ENCODE measurements around the gene INPPL1.

The INPPL1 gene

GRCh38 chr11:72241291-72241781, 16.8 kb downstream of the INPPL1 start:
- Histone ChIP-seq H3K9ac (no peak overlapping the region), H3K36me3 (peaks cover 27% of the 10 kb centered on the region), H4K20me1 (peaks cover 50% of the 10 kb centered on the region), H3K4me1 (peaks cover 35% of the 10 kb centered on the region), H3K4me2 (no peak overlapping the region), H3K27ac (no peak overlapping the region), H3K4me3 (no peak overlapping the region), H3K27me3 (peaks cover 92% of the 10 kb centered on the region), H3K9me3 (peaks cover 33% of the 10 kb centered on the region)
- TF ChIP-seq Cebpa-rat (IDR thresholded peaks at IDR 0.05): no peak

GRCh38 chr11:72242141-72242540, 17.6 kb downstream of the INPPL1 start:
- Histone ChIP-seq H3K4me2 (no peak overlapping the region), H3K4me1 (peaks cover 33% of the 10 kb centered on the region), H3K9me3 (peaks cover 33% of the 10 kb centered on the region), H3K36me3 (peaks cover 19% of the 10 kb centered on the region), H3K9ac (no peak overlapping the region), H3K27me3 (peaks cover 100% of the 10 kb centered on the region), H3K27ac (no peak overlapping the region), H3K4me3 (no peak overlapping the region), H4K20me1 (peaks cover 42% of the 10 kb centered on the region)
- TF ChIP-seq Cebpa-rat (IDR thresholded peaks at IDR 0.05): no peak

- peaks cover 30% of the 10 kb centered on the region for H4K20me1 ChIP-seq
- H3K9ac ChIP-seq: no peak overlapping the region
- no peak overlapping the region for H3K4me3 ChIP-seq
- H3K36me3 ChIP-seq: peaks cover 6% of the 10 kb centered on the region
- peaks cover 33% of the 10 kb centered on the region for H3K9me3 ChIP-seq
- TF ChIP-seq Cebpa-rat (IDR thresholded peaks at IDR 0.05): no peak
- peaks cover 25% of the 10 kb centered on the region for H3K4me1 ChIP-seq
- peaks cover 95% of the 10 kb centered on the region for H3K27me3 ChIP-seq
- H3K4me2 ChIP-seq: no peak overlapping the region
- no peak overlapping the region for H3K27ac ChIP-seq
Measured at GRCh38 chr11:72243173-72244059, 18.8 kb downstream of the INPPL1 start.

- no peak for TF ChIP-seq Cebpa-rat (IDR thresholded peaks at IDR 0.05)
Measured at GRCh38 chr11:72244060-72244360, 19.4 kb downstream of the INPPL1 start, which contains the start of gene PHOX2A. Gene PHOX2A (minus strand): TSS chr11:72244176. CDS start chr11:72244004, 172 bp downstream.

GRCh38 chr11:72244361-72245262, 20.0 kb downstream of the INPPL1 start:
- H3K4me3 ChIP-seq: no peak overlapping the region
- peaks cover 33% of the 10 kb centered on the region for H3K9me3 ChIP-seq
- H3K27me3 ChIP-seq: peaks cover 83% of the 10 kb centered on the region

More at GRCh38 chr11:72244060-72244360, 19.4 kb downstream of the INPPL1 start, which contains the start of gene PHOX2A:
- peaks cover 89% of the 10 kb centered on the region for H3K27me3 ChIP-seq
- peaks cover 33% of the 10 kb centered on the region for H3K9me3 ChIP-seq
- peaks cover 19% of the 10 kb centered on the region for H3K4me1 ChIP-seq
- H3K9ac ChIP-seq: no peak within 1 kb of the TSS
- H4K20me1 ChIP-seq: peaks cover 24% of the 10 kb centered on the region
- no peak within 1 kb of the TSS for H3K4me2 ChIP-seq
- no peak within 1 kb of the TSS for H3K27ac ChIP-seq
- no peak within 1 kb of the TSS for H3K4me3 ChIP-seq
- no peaks in the 10 kb centered on the region for H3K36me3 ChIP-seq

GRCh38 chr11:72245263-72245816, 20.8 kb downstream of the INPPL1 start:
- peaks cover 33% of the 10 kb centered on the region for H3K9me3 ChIP-seq
- no peaks in the 10 kb centered on the region for H3K36me3 ChIP-seq
- peaks cover 76% of the 10 kb centered on the region for H3K27me3 ChIP-seq
- no peak for TF ChIP-seq Cebpa-rat (IDR thresholded peaks at IDR 0.05)
- H3K4me1 ChIP-seq: peaks cover 6% of the 10 kb centered on the region
- H3K4me2 ChIP-seq: no peak overlapping the region
- peaks cover 10% of the 10 kb centered on the region for H4K20me1 ChIP-seq
- no peak overlapping the region for H3K9ac ChIP-seq
- no peak overlapping the region for H3K27ac ChIP-seq
- no peak overlapping the region for H3K4me3 ChIP-seq

More at GRCh38 chr11:72244361-72245262, 20.0 kb downstream of the INPPL1 start:
- Histone ChIP-seq H3K4me2 (no peak overlapping the region), H3K27ac (no peak overlapping the region), H4K20me1 (peaks cover 18% of the 10 kb centered on the region), H3K4me1 (peaks cover 13% of the 10 kb centered on the region), H3K9ac (no peak overlapping the region), H3K36me3 (no peaks in the 10 kb centered on the region)
- TF ChIP-seq Cebpa-rat (IDR thresholded peaks at IDR 0.05): no peak

GRCh38 chr11:72247584-72247983, 23.0 kb downstream of the INPPL1 start:
- no peaks in the 10 kb centered on the region for H3K4me1 ChIP-seq

GRCh38 chr11:72249961-72250360, 25.4 kb downstream of the INPPL1 start:
- no peak overlapping the region for H3K4me2 ChIP-seq
- H3K9ac ChIP-seq: no peak overlapping the region
- no peak overlapping the region for H3K4me3 ChIP-seq
- no peak overlapping the region for H3K27ac ChIP-seq
- H3K4me1 ChIP-seq: no peaks in the 10 kb centered on the region
- peaks cover 4% of the 10 kb centered on the region; the same call in 1 of the 2 replicates for H4K20me1 ChIP-seq
- peaks cover 4% of the 10 kb centered on the region; the same call in 1 of the 2 replicates for H3K9me3 ChIP-seq
- no peak for TF ChIP-seq Cebpa-rat (IDR thresholded peaks at IDR 0.05)
- H3K36me3 ChIP-seq: no peaks in the 10 kb centered on the region
- H3K27me3 ChIP-seq: peaks cover 30% of the 10 kb centered on the region

More at GRCh38 chr11:72247584-72247983, 23.0 kb downstream of the INPPL1 start:
- TF ChIP-seq Cebpa-rat (IDR thresholded peaks at IDR 0.05): no peak
- Histone ChIP-seq H3K4me3 (no peak overlapping the region), H4K20me1 (peaks cover 4% of the 10 kb centered on the region; the same call in 1 of the 2 replicates), H3K4me2 (no peak overlapping the region), H3K36me3 (no peaks in the 10 kb centered on the region), H3K9me3 (peaks cover 28% of the 10 kb centered on the region), H3K27me3 (peaks cover 53% of the 10 kb centered on the region), H3K9ac (no peak overlapping the region), H3K27ac (no peak overlapping the region)

Data from BLaER1 (cell line).